Measurements from ENCODE around the gene CTSH.

Gene CTSH

GRCh38 chr15:78944669-78945407 is at the start of gene CTSH:
TSS of gene CTSH (minus strand) at chr15:78945046. CDS start at chr15:78944981, 65 bp downstream.
- DNase-seq (ENCODE audit: low read depth), result peak; percentile 48

DNA sequence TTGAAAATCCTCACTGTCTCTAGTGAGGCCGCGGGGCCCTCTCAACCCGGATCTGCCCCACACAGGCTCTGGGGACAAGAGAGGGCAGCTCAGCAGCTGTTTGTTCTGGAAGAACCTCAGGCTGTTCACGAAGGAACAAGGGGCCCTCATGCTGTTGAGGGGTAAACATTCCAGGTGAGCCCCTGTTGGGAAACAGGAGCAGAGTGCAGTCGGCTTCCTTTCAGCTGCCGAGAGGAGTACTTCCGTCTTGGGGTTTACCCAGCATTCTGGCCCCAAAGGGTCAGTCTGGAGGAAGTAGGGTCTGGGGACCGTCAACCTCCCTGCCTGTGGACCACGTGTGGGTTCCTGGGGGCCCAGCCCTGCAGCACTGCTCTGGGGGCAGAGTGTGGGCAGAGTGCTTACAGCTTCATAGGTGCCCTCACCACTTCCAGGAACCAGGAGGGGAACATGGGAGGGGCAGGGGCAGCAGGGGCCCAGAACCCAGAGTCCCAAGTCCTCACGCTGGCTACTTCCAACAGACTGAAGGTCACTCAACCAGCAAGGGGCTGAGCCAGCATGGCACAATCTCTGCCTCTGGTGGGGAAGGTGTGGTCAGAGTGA is 49.2 kb upstream of the CTSH start:
- no peak for DNase-seq (ENCODE audit: low read depth)

DNA sequence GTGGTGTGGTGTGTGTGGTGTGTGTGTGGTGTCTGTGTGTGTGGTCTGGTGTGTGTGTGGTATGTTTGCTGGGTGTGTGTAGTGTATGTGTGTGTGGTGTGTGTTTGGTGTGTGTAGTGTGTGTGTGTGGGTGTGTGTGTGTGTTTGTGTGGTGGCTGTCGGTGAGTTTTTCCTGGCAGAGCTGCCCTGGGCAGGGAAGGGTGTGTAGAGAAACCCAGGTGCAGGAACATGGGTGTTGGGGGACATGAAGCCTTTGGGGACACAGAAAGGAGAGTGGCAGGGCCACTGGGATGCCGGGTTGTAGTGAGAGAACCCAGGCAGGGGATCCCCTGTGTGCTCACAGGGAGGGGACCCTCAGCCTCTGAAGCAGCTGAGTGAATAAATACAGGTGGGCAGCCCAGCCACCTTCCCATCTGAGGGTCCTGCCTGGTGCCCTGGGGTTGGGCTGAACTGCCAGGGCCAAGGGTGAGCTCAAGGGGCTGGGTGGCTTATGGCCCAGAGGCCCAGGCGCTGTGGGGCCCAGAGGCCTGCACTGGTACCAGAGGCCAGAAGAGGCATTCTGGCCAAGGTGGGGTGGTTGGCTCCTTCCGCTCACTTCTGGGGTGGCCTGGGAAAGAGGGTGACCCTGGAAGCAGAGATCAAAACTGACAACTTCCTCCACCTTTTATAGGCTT is 48.5 kb upstream of the CTSH start:
- DNase-seq (ENCODE audit: low read depth), result no peak

GRCh38 chr15:78992416-78993256 is 47.8 kb upstream of the CTSH start:
- DNase-seq (ENCODE audit: low read depth), result no peak

DNA sequence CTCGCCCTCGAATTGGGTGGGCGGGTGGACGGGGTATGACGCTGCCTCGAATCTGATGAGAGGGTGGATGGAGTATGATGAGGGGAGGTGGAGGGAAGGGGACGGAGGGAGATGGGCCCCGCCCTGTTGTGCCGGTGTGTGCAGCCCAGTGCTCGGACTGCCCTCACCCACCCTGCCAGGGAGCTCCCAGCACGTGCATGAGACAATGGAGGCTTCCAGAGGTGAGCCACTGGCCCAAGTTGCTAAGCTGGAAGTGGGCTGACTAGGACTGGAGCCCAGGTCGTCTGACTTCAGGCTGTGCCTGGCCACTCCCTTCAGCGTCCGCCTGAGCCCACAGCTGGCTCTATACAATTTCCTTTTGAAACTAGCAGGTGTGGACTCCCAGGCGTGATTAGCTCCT is 47.0 kb upstream of the CTSH start:
- no peak for DNase-seq (ENCODE audit: low read depth)

- DNase-seq (ENCODE audit: low read depth), result peak; percentile 84
These were observed 46.6 kb upstream of the CTSH start for GRCh38 chr15:78991476-78991875.

- DNase-seq (ENCODE audit: low read depth), result no peak
These were observed 45.4 kb upstream of the CTSH start for GRCh38 chr15:78990278-78990677.

- DNase-seq (ENCODE audit: low read depth), result no peak
These were observed 44.9 kb upstream of the CTSH start for GRCh38 chr15:78989701-78990240.

DNA sequence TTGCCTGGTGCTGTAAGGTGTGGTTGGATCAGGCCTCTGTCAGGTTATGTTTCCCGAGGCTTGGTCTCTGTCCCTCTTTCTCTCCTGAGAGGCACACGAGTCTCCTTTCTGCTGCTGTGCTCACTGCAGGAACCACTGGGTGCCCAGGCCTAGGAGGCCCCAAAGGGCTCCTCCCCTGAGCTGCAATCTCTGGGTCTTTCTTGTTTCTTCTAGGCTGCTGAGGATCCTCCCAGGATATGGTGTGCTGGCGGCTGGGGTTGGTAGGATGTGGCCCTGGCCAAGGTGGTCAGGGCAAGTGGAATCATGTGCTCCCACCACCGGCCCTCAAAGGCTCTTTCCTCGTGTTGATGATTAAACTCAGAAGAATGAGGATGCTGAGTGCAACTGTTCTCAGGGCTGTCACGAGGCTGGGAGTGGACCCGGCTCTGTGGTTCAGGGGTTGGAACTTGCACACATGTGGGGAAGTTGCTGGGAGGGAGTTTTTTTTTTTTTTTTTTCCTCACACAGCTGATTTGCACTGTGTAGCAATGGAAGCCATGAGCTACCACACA is 43.6 kb upstream of the CTSH start:
- peak; percentile 99 for DNase-seq (ENCODE audit: low read depth)

DNA sequence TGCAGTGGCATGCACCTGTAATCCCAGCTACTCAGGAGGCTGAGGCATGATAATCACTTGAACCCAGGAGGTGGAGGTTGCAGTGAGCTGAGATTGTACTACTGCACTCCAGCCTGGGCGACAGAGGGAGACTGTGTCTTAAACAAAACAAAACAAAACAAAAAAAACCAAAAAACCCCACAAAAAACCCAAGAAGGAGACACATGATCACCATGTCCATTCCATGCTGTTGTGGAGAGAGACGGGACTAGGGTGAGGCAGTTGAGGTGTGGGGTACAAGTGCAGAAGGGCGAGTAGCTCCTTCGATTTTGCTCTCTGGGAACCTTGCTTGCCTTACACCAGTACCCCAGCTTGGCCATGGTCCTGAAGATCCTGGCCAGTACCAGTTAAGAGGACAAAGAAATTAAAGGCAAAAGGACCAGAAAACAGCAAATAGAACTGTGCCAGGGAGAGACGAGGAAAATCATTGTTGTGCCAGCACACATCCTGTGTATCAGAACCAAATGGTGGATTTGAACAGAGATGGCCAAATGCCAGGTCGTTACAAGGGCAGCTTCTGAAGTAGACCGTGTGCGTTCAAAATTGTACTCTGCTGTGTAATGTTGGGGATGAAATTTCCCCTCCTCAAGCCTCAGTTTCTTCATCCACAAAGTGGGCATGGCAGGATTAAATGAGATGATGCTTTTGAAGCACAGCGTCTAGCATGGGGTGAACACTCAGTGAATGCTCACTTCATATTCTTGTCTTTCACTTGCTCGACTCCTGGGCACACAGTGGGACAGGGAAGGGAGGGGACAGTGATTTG is 42.9 kb upstream of the CTSH start:
- DNase-seq (ENCODE audit: low read depth), result no peak

DNA sequence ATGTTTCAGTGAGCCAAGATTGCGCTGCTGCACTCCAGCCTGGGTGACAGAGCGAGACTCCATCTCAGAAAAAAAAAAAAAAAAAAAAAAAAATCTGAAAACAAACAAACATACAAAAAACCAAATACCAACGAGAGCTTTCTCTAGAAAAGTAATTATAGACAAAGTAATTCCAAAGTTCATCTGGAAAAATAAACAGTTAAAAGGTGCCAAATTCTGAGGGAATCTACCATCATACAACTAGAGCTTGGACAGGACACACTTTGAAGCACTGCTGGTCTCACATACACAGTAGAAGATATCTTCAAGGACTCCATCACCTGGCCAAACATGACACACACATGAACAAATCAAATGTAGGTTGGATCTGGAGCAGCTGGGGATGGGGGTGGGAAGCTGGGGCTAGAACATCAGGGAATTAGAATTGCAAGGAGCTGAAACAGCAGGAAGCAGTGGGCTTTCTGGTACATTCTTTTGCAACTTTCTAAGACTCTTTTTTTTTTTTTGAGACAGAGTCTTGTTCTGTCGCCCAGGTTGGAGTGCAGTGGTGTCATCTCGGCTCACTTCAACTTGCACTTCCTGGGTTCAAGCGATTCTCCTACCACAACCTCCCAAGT is 41.1 kb upstream of the CTSH start:
- DNase-seq (ENCODE audit: low read depth), result no peak

DNA sequence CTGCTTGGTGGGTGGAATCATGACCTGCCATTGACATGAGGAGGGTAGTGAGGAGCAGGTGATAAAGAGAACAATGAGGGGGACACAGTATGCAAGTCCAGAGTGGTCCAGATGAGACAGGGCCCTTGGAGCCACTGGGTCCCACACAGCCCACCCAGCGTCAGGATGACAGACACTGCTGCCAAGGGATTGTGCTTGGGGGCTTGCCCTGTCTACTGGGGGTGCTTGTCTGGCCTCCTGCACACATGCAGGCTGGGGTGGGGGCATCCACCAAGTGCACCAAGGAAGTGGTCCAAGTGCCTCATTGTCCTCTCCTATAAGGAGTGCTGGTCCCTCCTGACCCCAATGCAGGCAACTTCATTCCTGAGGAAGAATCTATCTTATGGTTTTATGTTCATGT is 39.2 kb upstream of the CTSH start:
- DNase-seq (ENCODE audit: low read depth), result no peak

DNA sequence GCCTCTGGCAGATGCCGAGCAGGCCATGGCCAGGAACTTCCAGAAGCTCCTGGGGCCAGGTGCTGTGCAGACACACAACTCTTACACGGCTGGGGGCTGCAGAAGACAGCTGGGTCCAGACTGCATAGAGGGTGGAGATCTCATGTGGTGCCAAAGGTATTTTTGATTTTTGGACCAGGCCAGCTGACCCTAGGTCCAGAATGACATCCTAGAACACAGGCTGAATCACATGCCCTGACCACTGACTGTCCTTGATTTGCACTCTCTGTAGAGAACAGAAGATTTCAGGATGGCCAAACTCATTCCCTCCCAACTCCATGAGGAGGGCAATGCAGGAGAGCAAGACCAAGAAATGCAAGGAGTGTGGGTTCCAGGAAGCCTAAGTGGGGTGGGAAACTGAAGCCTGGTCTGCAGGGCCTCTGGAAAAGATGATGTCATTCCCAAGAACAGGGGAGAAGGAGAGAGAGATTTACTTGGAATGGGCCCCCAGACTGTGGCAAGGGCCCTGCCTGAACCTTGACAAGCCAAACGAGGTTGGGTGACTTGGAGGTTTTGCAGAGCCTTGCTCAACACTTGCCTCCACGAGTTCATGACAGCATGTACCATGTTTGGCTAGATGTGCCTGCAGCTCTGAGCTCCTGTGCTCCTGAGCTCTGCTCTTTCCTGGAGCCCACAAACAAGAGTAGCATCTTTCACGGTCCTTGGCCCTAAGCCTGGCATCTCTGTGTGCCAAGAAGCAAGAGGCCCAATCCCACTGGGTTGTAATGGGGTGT is 38.5 kb upstream of the CTSH start:
- DNase-seq (ENCODE audit: low read depth), result no peak

- no peak for DNase-seq (ENCODE audit: low read depth)
These were observed 37.9 kb upstream of the CTSH start for GRCh38 chr15:78982736-78983135.

GRCh38 chr15:78981532-78982313 is 36.9 kb upstream of the CTSH start:
- no peak for DNase-seq (ENCODE audit: low read depth)

DNA sequence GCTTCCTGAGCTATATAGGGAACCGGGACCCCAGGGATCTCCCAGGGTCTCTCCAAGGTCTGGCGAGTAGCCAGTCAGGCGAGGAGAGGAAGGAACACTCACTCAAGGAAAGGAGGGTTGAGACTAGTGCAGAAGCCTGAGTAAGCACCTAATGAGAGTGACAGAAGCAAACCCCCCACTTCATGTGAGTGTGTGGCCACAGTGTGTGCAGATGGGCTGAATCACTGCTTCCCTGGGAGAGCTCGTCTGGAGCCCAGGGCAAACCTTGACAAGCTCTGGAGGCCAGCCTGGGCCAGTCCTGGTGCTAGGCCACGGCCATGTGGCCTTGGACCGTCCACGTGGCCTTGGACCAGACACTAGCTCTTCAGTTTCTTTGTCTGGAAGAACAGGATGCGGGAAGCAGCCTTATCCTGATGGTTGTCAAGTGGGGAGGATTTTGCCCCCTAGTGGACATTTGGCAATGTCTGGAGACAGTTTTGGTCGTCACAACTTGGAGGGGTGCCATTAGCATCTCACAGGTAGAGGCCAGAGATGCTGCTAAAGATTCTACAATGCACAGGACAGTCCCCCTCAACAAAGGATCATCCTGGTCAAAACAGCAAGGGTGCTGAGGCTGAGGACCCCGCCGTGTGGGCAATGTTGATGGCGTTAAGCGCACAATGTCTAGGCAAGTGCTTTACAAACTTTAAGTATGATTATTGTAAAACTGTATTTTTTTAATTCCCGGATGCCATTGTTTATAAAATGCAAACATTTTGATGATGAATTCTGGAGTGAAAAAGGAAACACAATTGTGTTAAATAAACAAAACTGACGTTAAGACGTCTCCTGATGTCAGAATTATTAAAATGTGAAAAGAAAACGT is 34.8 kb upstream of the CTSH start:
- DNase-seq (ENCODE audit: low read depth), result peak; percentile 86

GRCh38 chr15:78978601-78979179 is 33.8 kb upstream of the CTSH start:
- no peak for DNase-seq (ENCODE audit: low read depth)

All from ELR (cell line).